CD14-positive monocyte (primary cell): ENCODE results near the gene FGD6. TPM values are rescaled to one million over a fixed set of nuclear protein-coding genes. Genes with fewer than 3 reads are reported as not detected.
A peak's percentile ranks its signal among the peaks of the same experiment; 100 is the strongest.

Experiments
- DNase-seq, 3 donors: peaks; one replicate each; pipeline ENCODE4 v3.0.0-alpha.2; 2011 to 2022
- H2AFZ ChIP-seq: 2 replicates; pipeline ENCODE4 v1.6.0; 2012; ENCODE audit warnings: mild to moderate bottlenecking, low read depth, low read length, inconsistent platforms; ENCODE audit not compliant: insufficient read depth, poor library complexity, severe bottlenecking
- H3K27ac ChIP-seq, 2 donors: 1 replicate in 1 of 2; 2 replicates in 1 of 2; pipeline ENCODE4 v1.5.1; 2012 to 2013; ENCODE audit warnings: low read length in 2 of 2, control low read depth in 1 of 2, inconsistent platforms in 1 of 2, low read depth in 1 of 2, mild to moderate bottlenecking in 1 of 2
- H3K27me3 ChIP-seq, 2 donors: one replicate each; pipeline versions ENCODE4 v1.6.0 to v1.6.1; 2011 to 2013; ENCODE audit warnings: low read length in 2 of 2; ENCODE audit not compliant: control insufficient read depth in 2 of 2, insufficient read depth in 2 of 2
- H3K36me3 ChIP-seq, 2 donors: replicated peaks in 1 of 2; 1 replicate in 1 of 2; 2 replicates in 1 of 2; pipeline versions ENCODE4 v1.5.1 to v1.6.1; 2012 to 2013; ENCODE audit warnings: low read length in 2 of 2, control low read depth in 1 of 2, inconsistent platforms in 1 of 2, mild to moderate bottlenecking in 1 of 2; ENCODE audit not compliant: insufficient read depth in 2 of 2, control insufficient read depth in 1 of 2
- H3K4me1 ChIP-seq, 2 donors: 1 replicate in 1 of 2; 2 replicates in 1 of 2; pipeline versions ENCODE4 v1.5.1 to v1.6.1; 2012 to 2013; ENCODE audit warnings: low read length in 2 of 2, control low read depth in 1 of 2, inconsistent platforms in 1 of 2, mild to moderate bottlenecking in 1 of 2, moderate library complexity in 1 of 2; ENCODE audit not compliant: insufficient read depth in 2 of 2, control insufficient read depth in 1 of 2
- H3K4me2 ChIP-seq: replicated peaks from 2 replicates; pipeline ENCODE3; 2012; ENCODE audit warnings: low read length, moderate library complexity, mild to moderate bottlenecking; ENCODE audit not compliant: poor library complexity, severe bottlenecking; ENCODE audit errors: extremely low read depth
- H3K4me3 ChIP-seq, 3 experiments: fragments of 200-600 bp in 1 of 3; sonication (generic) in 1 of 3; replicated peaks in 1 of 3; 1 replicate in 2 of 3; 2 replicates in 1 of 3; pipeline ENCODE4 v1.5.1; 2011 to 2013; ENCODE audit warnings: low read length in 3 of 3, mild to moderate bottlenecking in 3 of 3, control low read depth in 2 of 3, low read depth in 2 of 3, inconsistent platforms in 1 of 3, moderate library complexity in 1 of 3
- H3K79me2 ChIP-seq: 2 replicates; pipeline ENCODE4 v1.6.0; 2012; ENCODE audit warnings: mild to moderate bottlenecking, control low read depth, inconsistent platforms, low read length, moderate library complexity; ENCODE audit not compliant: insufficient read depth
- H3K9ac ChIP-seq: 2 replicates; pipeline ENCODE4 v1.6.0; 2017; ENCODE audit warnings: low read length, mild to moderate bottlenecking; ENCODE audit not compliant: insufficient read depth, poor library complexity, severe bottlenecking
- H3K9me3 ChIP-seq, 2 donors: replicated peaks in 1 of 2; 1 replicate in 1 of 2; 2 replicates in 1 of 2; pipeline versions ENCODE4 v1.5.1 to v1.6.1; 2012 to 2013; ENCODE audit warnings: low read length in 2 of 2, control low read depth in 1 of 2; ENCODE audit not compliant: control insufficient read depth in 1 of 2, insufficient read depth in 1 of 2
- H4K20me1 ChIP-seq: 2 replicates; pipeline ENCODE4 v1.6.0; 2012; ENCODE audit warnings: mild to moderate bottlenecking, low read length, control low read depth, moderate library complexity; ENCODE audit not compliant: insufficient read depth
- H3K27ac Mint-ChIP-seq, 7 donors: one replicate each; pipeline ENCODE4 v1.8.0; 2020; ENCODE audit warnings: mild to moderate bottlenecking in 7 of 7, mixed read lengths in 7 of 7, moderate library complexity in 6 of 7, inconsistent platforms in 2 of 7
- H3K27me3 Mint-ChIP-seq, 3 donors: one replicate each; pipeline ENCODE4 v1.8.0; 2021 to 2022; ENCODE audit warnings: low read depth in 3 of 3, mild to moderate bottlenecking in 3 of 3, mixed read lengths in 3 of 3, moderate library complexity in 3 of 3, inconsistent platforms in 1 of 3
- H3K36me3 Mint-ChIP-seq, 2 donors: one replicate each; pipeline ENCODE4 v1.8.0; 2020; ENCODE audit warnings: mixed read lengths in 2 of 2, inconsistent platforms in 1 of 2, mild to moderate bottlenecking in 1 of 2
- H3K4me1 Mint-ChIP-seq: one replicate; pipeline ENCODE4 v1.8.0; 2020; ENCODE audit warnings: mild to moderate bottlenecking, mixed read lengths
- H3K4me3 Mint-ChIP-seq, 2 donors: one replicate each; pipeline ENCODE4 v1.8.0; 2020; ENCODE audit warnings: mild to moderate bottlenecking in 2 of 2, mixed read lengths in 2 of 2, moderate library complexity in 1 of 2
- H3K9me3 Mint-ChIP-seq, 7 donors: one replicate each; pipeline ENCODE4 v1.8.0; 2020 to 2022; ENCODE audit warnings: mixed read lengths in 7 of 7, mild to moderate bottlenecking in 6 of 7, moderate library complexity in 6 of 7, inconsistent platforms in 2 of 7
- WGBS: methylation state at CpG from one replicate; pipeline ENCODE4 v1.1.5; 2013; ENCODE audit warnings: missing lambda C conversion rate; ENCODE audit not compliant: insufficient coverage; 5-methylcytosine and 5-hydroxymethylcytosine counted together
- intact Hi-C, 2 donors: fragments of 100-400 bp; cut with micrococcal nuclease; formaldehyde crosslinking; loops; one replicate each; pipeline versions ENCODE4 v1.15.0 to v1.15.1; 2023
- polyA plus RNA-seq, 3 donors: library from polyadenylated mRNA; depleted of rRNA in 1 of 3; unstranded in 2 of 3; stranded (reverse) in 1 of 3; fragments of 300-500 nt in 2 of 3; fragments of >200 nt in 1 of 3; fragmentation: Illumina TruSeq in 2 of 3; gene quantifications; 1 replicate in 2 of 3; 2 replicates in 1 of 3; pipeline ENCODE4 v1.2.3, GENCODE V29; 2012 to 2021
- TF ChIP-seq, protein P1 (sequence below): fragments of 200-600 bp; IDR thresholded peaks from one replicate; pipeline ENCODE4 v1.8.0; 2022; ENCODE audit warnings: antibody characterized with exemption, mild to moderate bottlenecking

FGD6 gene
- polyA plus RNA-seq, 3 donors = 4.0 to 8.1 (median 5.3) TPM

DNA sequence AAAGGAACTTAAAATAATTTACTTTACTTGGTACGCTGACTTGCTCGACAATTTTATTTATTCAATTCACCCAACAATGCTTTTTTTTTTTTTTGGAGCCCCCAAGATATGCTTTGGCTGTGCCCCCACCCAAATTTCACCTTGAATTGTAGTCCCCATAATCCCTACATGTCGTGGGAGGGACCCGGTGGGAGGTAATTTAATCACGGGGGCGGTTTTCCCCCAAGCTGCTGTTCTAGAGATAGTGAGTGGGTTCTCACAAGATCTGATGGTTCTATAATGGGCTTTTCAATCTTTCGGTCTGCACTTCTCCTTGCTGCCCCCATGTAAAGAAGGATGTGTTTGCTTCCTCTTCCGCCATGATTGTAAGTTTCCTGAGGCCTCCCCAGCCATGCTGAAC is 10.4 kb downstream of the FGD6 start:
- no peak overlapping the region for H3K4me2 ChIP-seq

DNA sequence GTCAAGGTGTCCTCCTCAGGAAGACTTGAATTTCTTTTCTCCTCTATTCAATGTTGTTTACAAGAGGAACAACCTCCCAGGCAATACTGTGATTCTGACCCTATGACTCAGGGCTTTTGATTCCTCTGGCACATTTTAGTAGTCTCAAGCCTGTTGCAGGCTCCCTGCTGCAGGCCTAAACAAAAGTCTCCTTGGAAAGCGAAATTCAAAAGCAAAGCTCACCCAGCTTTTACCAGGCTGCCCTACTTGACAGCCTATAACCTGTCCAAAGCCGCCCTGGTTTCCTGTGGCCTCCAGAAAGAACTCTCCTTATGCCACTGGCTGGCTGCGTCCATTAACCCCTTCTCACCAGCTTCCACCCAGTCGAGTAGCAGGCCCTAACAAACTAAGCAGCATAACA is 11.6 kb downstream of the FGD6 start:
- H4K20me1 ChIP-seq = peaks cover 35% of the 10 kb centered on the region
- peak overlapping the region; percentile 32 for H2AFZ ChIP-seq
- no peaks in the 10 kb centered on the region for H3K27me3 ChIP-seq
- H3K27ac ChIP-seq = peak overlapping the region; percentile 44 to 76
- H3K4me2 ChIP-seq = peak overlapping the region; percentile 33
- H3K9ac ChIP-seq = no peak overlapping the region
- peak overlapping the region; percentile 20 to 92 (median 89) for H3K27ac Mint-ChIP-seq
- H3K4me3 ChIP-seq = peak overlapping the region in 1 of 3 experiments; percentile 26
- peaks cover 0 to 1% (median 0%) of the 10 kb centered on the region in 3 donors for H3K27me3 Mint-ChIP-seq
- peaks cover 2 to 27% of the 10 kb centered on the region in 2 donors for H3K36me3 ChIP-seq
- no peaks in the 10 kb centered on the region for H3K79me2 ChIP-seq
- H3K4me3 Mint-ChIP-seq = peak overlapping the region in 1 of 2 donors; percentile 37
- peaks cover 51 to 52% of the 10 kb centered on the region in 2 donors for H3K4me1 ChIP-seq
- peaks cover 28 to 37% of the 10 kb centered on the region in 2 donors for H3K36me3 Mint-ChIP-seq
- H3K9me3 Mint-ChIP-seq = peaks cover 0 to 7% (median 3%) of the 10 kb centered on the region in 7 donors
- WGBS = 24% methylated on average over 3 of the region's 4 CpGs
- H3K9me3 ChIP-seq = no peaks in the 10 kb centered on the region
- peak in 2 of 3 donors; percentile 56 to 57 for DNase-seq
- peaks cover 46% of the 10 kb centered on the region for H3K4me1 Mint-ChIP-seq
- intact Hi-C loops = no loop called here
- TF ChIP-seq, protein P1, sequence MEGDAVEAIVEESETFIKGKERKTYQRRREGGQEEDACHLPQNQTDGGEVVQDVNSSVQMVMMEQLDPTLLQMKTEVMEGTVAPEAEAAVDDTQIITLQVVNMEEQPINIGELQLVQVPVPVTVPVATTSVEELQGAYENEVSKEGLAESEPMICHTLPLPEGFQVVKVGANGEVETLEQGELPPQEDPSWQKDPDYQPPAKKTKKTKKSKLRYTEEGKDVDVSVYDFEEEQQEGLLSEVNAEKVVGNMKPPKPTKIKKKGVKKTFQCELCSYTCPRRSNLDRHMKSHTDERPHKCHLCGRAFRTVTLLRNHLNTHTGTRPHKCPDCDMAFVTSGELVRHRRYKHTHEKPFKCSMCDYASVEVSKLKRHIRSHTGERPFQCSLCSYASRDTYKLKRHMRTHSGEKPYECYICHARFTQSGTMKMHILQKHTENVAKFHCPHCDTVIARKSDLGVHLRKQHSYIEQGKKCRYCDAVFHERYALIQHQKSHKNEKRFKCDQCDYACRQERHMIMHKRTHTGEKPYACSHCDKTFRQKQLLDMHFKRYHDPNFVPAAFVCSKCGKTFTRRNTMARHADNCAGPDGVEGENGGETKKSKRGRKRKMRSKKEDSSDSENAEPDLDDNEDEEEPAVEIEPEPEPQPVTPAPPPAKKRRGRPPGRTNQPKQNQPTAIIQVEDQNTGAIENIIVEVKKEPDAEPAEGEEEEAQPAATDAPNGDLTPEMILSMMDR = no peak

More for the DNA sequence above, 10.4 kb downstream of the FGD6 start:
- Histone ChIP-seq H3K9ac (no peak overlapping the region), H3K27ac (peak overlapping the region in 1 of 2 donors; percentile 15), H3K4me1 (peaks cover 51 to 54% of the 10 kb centered on the region in 2 donors), H3K79me2 (peaks cover 10% of the 10 kb centered on the region), H2AFZ (no peak overlapping the region), H3K36me3 (peaks cover 2 to 30% of the 10 kb centered on the region in 2 donors), H3K27me3 (no peaks in the 10 kb centered on the region), H3K9me3 (no peaks in the 10 kb centered on the region), H4K20me1 (peaks cover 31% of the 10 kb centered on the region), H3K4me3 (no peak overlapping the region)
- intact Hi-C loops = no loop called here
- no peak for DNase-seq
- 100% methylated on average over 2 of the region's 8 CpGs for WGBS
- H3K4me1 Mint-ChIP-seq = peaks cover 43% of the 10 kb centered on the region
- no peak overlapping the region for H3K4me3 Mint-ChIP-seq
- H3K27ac Mint-ChIP-seq = peak overlapping the region in 6 of 7 donors; percentile 15 to 82 (median 66)
- TF ChIP-seq, protein P1 = no peak
- H3K27me3 Mint-ChIP-seq = peaks cover 0 to 2% (median 0%) of the 10 kb centered on the region in 3 donors
- H3K9me3 Mint-ChIP-seq = peaks cover 0 to 7% (median 3%) of the 10 kb centered on the region in 7 donors
- peaks cover 28 to 37% of the 10 kb centered on the region in 2 donors for H3K36me3 Mint-ChIP-seq
